Measurements from ENCODE around the gene EBNA1BP2. TPM values are rescaled to one million over a fixed set of nuclear protein-coding genes. Genes with fewer than 3 reads are reported as not detected.

EBNA1BP2 gene
- total and polyA plus RNA-seq, 4 donors, result 25.6 to 90.6 (median 41.6) TPM

Small RNA genes lying within 50 kb of the gene (small RNA-seq; reads per million reads assigned to genes)
- gene RNA5SP46, result not detected

Other genes with a start within 250 kb of the EBNA1BP2 start
- gene SLC2A1, start 213.4 kb downstream of the EBNA1BP2 start, total RNA-seq, result 100 to 1,000 TPM in 1 of 2 donors, 1 to 10 TPM in 1; 3.4 to 675 TPM
- 1 to 10 TPM; 1.1 to 2.5 TPM for gene SLC2A1, start 213.4 kb downstream of the EBNA1BP2 start, polyA plus RNA-seq
- gene CFAP57, start within 50 bp of the EBNA1BP2 start, total RNA-seq, result under 1 TPM; under 0.01 to 0.19 TPM
- 10 to 100 TPM in 1 of 2 donors, under 1 TPM in 1; 0.01 to 14.5 TPM for gene CFAP57, start within 50 bp of the EBNA1BP2 start, polyA plus RNA-seq
- gene TMEM125, start 97.7 kb upstream of the EBNA1BP2 start, total RNA-seq, result 1 to 10 TPM in 1 of 2 donors, under 1 TPM in 1; 0.61 to 1.0 TPM
- under 1 TPM; 0.21 to 0.76 TPM for gene TMEM125, start 97.7 kb upstream of the EBNA1BP2 start, polyA plus RNA-seq
- 1 to 10 TPM in 1 of 2 donors, under 1 TPM in 1; 0.75 to 5.0 TPM for gene C1orf210, start 113.3 kb upstream of the EBNA1BP2 start, total RNA-seq
- 1 to 10 TPM in 1 of 2 donors, under 1 TPM in 1; 0.80 to 1.7 TPM for gene C1orf210, start 113.3 kb upstream of the EBNA1BP2 start, polyA plus RNA-seq
- 10 to 100 TPM; 10.4 to 17.6 TPM for gene TIE1, start 128.7 kb upstream of the EBNA1BP2 start, total RNA-seq
- 1 to 10 TPM; 3.6 to 7.3 TPM for gene TIE1, start 128.7 kb upstream of the EBNA1BP2 start, polyA plus RNA-seq
- gene MPL, start 165.5 kb upstream of the EBNA1BP2 start, total RNA-seq, result 1 to 10 TPM in 1 of 2 donors, not detected in 1; 1.0 TPM
- gene MPL, start 165.5 kb upstream of the EBNA1BP2 start, polyA plus RNA-seq, result under 1 TPM in 1 of 2 donors, not detected in 1; 0.03 TPM
- gene CDC20, start 186.7 kb upstream of the EBNA1BP2 start, total RNA-seq, result 10 to 100 TPM in 1 of 2 donors, under 1 TPM in 1; 0.25 to 73.4 TPM
- 1 to 10 TPM; 2.0 to 4.9 TPM for gene CDC20, start 186.7 kb upstream of the EBNA1BP2 start, polyA plus RNA-seq
- 10 to 100 TPM; 12.8 to 50.3 TPM for gene ELOVL1, start 195.7 kb upstream of the EBNA1BP2 start, total RNA-seq
- 10 to 100 TPM; 25.2 to 45.4 TPM for gene ELOVL1, start 195.7 kb upstream of the EBNA1BP2 start, polyA plus RNA-seq
- 10 to 100 TPM; 26.2 to 37.6 TPM for gene MED8, start 217.5 kb upstream of the EBNA1BP2 start, total RNA-seq
- 10 to 100 TPM; 26.6 to 31.6 TPM for gene MED8, start 217.5 kb upstream of the EBNA1BP2 start, polyA plus RNA-seq
- 10 to 100 TPM; 18.4 to 31.0 TPM for gene SZT2, start 217.6 kb upstream of the EBNA1BP2 start, total RNA-seq
- 1 to 10 TPM; 4.8 to 5.4 TPM for gene SZT2, start 217.6 kb upstream of the EBNA1BP2 start, polyA plus RNA-seq

All from liver (tissue), 5 donors.